Measurements from ENCODE around the gene TRAF3. TPM values are rescaled to one million over a fixed set of nuclear protein-coding genes. Genes with fewer than 3 reads are reported as not detected.

TRAF3 gene
- total RNA-seq, 1 experiment from 2014 or later = 37.6 TPM

- 0 out of 2 replicates have a peak, but pooled peaks have one; percentile 26 for ATAC-seq
- Histone ChIP-seq H3K9me3 (ENCODE audit: control insufficient read depth, insufficient read depth, low read depth, low read length) (no peaks in the 10 kb centered on the region), H3K4me1 (ENCODE audit: control insufficient read depth, insufficient read depth, low read length) (no peaks in the 10 kb centered on the region), H3K27me3 (ENCODE audit: control insufficient read depth, insufficient read depth, low read length) (no peaks in the 10 kb centered on the region), H3K36me3 (ENCODE audit: control insufficient read depth, insufficient read depth, low read length) (peaks cover 7% of the 10 kb centered on the region; the same call in 1 of the 2 replicates), H3K27ac (ENCODE audit: low read length) (no peak overlapping the region), H3K4me3 (ENCODE audit: low read depth in 2 of 2, low read length in 2 of 2) (no peak overlapping the region)
- ChIA-PET CTCF (no interaction called here), POLR2A (no interaction called here)
- intact Hi-C loops (cut with micrococcal nuclease; ENCODE audit: unreplicated experiment) = no loop called here
- TF ChIP-seq REST (IDR thresholded peaks at IDR 0.05; ENCODE audit: insufficient read depth in 1 of 2, low read depth in 2 of 2, low read length in 1 of 2) (no peak), POLR2AphosphoS5 (IDR thresholded peaks at IDR 0.05; ENCODE audit: low read depth, low read length) (no peak), CTCF (IDR thresholded peaks at IDR 0.05) (no peak)
- no peak for DNase-seq (ENCODE audit: low read depth, low spot score)
- no TSS peak for BruUV-seq (replicated peaks)
- in situ Hi-C loops (cut with HindIII; ENCODE audit: low pct_unique_long_range_greater_than_20kb, low sequenced_read_pairs) = no loop called here
Observed at GRCh38 chr14:102878174-102878969, 101.1 kb downstream of the TRAF3 start.

GRCh38 chr14:102878970-102879460 lies 101.8 kb downstream of the TRAF3 start:
- CTCF ChIA-PET = interaction anchor here (0.6 kb wide), 1 partner anchor 1007 kb away, joined by 6 read pairs; no protein-coding TSS in a partner anchor
- H3K27me3 ChIP-seq (ENCODE audit: control insufficient read depth, insufficient read depth, low read length) = no peaks in the 10 kb centered on the region
- in situ Hi-C loops (cut with HindIII; ENCODE audit: low pct_unique_long_range_greater_than_20kb, low sequenced_read_pairs) (no loop called here), intact Hi-C loops (cut with micrococcal nuclease; ENCODE audit: unreplicated experiment) (no loop called here)
- H3K36me3 ChIP-seq (ENCODE audit: control insufficient read depth, insufficient read depth, low read length) = peaks cover 7% of the 10 kb centered on the region; the same call in 1 of the 2 replicates
- ATAC-seq (peak; percentile 45; the same call in 1 of the 2 replicates), DNase-seq (ENCODE audit: low read depth, low spot score) (no peak)
- TF ChIP-seq SIN3A (IDR thresholded peaks at IDR 0.05; ENCODE audit: borderline replicate concordance, insufficient read depth, low read depth, low read length) (no peak), REST (IDR thresholded peaks at IDR 0.05; ENCODE audit: insufficient read depth in 1 of 2, low read depth in 2 of 2, low read length in 1 of 2) (no peak)
- no peaks in the 10 kb centered on the region for H3K9me3 ChIP-seq (ENCODE audit: control insufficient read depth, insufficient read depth, low read depth, low read length)
- POLR2A ChIA-PET = no interaction called here
- BruUV-seq (replicated peaks) = no TSS peak
- no peaks in the 10 kb centered on the region for H3K4me1 ChIP-seq (ENCODE audit: control insufficient read depth, insufficient read depth, low read length)
- H3K27ac ChIP-seq (ENCODE audit: low read length) = no peak overlapping the region
- no peak overlapping the region for H3K4me3 ChIP-seq (ENCODE audit: low read depth in 2 of 2, low read length in 2 of 2)

All from Panc1 (cell line).